ENCODE measurements around the gene ETV2. TPM values are rescaled to one million over a fixed set of nuclear protein-coding genes. Genes with fewer than 3 reads are reported as not detected.

The ETV2 gene, protein sequence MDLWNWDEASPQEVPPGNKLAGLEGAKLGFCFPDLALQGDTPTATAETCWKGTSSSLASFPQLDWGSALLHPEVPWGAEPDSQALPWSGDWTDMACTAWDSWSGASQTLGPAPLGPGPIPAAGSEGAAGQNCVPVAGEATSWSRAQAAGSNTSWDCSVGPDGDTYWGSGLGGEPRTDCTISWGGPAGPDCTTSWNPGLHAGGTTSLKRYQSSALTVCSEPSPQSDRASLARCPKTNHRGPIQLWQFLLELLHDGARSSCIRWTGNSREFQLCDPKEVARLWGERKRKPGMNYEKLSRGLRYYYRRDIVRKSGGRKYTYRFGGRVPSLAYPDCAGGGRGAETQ
- 1.3 to 3.2 TPM (median 2.8 TPM) in 5 replicates for total RNA-seq (2022; extraction: Qiagen RNA extraction)

DNA sequence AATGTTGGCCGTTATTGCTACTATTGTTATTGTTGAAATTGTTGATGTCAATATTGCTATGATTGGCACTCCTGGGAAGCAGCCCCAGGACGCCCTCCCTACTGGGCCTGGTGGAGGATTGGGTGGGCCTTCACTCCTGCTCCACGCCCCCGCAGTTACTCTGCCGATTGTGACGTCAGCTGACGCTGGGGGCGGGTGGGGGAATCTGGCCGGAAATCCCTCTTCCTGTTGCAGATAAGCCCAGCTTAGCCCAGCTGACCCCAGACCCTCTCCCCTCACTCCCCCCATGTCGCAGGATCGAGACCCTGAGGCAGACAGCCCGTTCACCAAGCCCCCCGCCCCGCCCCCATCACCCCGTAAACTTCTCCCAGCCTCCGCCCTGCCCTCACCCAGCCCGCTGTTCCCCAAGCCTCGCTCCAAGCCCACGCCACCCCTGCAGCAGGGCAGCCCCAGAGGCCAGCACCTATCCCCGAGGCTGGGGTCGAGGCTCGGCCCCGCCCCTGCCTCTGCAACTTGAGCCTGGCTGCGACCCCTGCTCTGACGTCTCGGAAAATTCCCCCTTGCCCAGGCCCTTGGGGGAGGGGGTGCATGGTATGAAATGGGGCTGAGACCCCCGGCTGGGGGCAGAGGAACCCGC is at the start of gene ETV2:
Gene ETV2 (plus strand): TSS at position 231 of the 637 bp plus-strand sequence. CDS start 716 bp downstream, outside the sequence.

DNA sequence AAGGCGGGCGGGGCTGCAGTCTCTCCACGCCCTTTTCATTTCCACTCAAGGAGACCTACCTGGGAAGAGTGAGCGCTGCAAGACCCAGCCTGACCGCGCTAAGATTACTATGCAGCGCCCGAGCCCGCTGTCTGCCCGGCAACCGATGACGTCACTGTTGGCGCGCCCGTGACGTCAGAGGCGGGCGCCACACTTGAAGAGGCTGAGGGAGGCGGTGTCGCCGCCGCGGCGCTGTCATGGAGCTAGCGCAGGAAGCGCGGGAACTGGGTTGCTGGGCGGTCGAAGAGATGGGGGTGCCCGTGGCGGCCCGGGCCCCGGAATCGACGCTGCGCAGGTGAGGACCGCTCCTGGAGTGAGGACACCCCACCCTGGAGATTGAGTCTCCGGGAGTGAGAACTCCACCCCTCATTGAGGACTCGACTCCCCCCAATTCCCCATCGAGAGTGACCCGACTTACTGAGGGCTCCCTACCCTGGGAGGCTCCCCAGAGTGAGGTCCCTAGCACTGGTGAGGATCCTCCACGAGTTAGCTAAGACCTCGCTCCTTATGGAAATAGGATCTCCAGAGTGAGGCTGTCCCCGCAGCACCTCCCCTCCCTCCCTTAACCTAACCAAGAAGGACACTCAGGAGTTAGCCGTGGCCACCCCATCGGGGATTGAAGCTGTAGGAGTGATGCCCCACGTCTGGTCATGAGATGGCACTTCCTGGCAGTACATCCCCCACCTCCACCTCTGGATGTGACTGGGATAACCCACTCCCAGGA is 28.8 kb upstream of the ETV2 start, which contains the start of gene HAUS5:
Gene HAUS5 (plus strand): TSS at position 177 of the 763 bp plus-strand sequence. CDS start 60 bp downstream, at position 237.

DNA sequence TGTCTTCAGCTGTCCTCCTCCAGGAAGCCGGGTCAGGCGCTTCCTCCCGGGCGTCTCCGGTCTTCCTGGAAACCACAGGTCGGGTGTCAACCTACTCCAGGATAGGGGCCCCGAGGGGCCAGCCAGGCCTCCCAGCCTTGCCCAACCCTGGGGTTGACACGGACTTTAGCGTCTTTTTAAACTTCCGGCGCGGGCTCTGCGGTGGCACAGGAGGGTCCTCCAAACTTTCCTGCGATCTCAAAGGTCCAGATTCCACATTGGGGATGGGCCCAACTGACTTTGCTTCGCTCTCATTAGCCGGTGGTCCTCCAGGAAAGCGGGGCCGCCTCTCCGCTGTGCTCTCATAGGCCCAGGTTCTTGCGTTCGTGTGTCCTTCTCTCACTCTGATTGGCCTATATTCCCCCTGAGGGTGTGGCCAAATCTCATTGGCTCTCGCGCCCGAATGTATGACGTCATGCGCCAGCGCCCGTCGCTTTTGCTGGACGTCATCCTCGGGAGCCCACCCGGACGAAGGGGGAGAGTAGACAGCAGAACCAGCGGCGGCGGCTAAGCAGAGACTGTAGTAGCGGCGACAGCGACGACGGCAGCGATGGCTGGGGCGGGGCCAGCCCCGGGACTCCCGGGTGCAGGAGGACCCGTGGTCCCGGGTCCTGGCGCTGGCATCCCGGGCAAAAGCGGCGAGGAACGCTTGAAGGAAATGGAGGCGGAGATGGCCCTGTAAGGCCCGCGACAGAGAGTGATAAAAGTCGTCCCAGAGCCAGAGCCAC is 12.8 kb upstream of the ETV2 start, which contains the start of gene RBM42:
Gene RBM42 (plus strand): TSS at position 472 of the 767 bp plus-strand sequence. CDS start 118 bp downstream, at position 590.

DNA sequence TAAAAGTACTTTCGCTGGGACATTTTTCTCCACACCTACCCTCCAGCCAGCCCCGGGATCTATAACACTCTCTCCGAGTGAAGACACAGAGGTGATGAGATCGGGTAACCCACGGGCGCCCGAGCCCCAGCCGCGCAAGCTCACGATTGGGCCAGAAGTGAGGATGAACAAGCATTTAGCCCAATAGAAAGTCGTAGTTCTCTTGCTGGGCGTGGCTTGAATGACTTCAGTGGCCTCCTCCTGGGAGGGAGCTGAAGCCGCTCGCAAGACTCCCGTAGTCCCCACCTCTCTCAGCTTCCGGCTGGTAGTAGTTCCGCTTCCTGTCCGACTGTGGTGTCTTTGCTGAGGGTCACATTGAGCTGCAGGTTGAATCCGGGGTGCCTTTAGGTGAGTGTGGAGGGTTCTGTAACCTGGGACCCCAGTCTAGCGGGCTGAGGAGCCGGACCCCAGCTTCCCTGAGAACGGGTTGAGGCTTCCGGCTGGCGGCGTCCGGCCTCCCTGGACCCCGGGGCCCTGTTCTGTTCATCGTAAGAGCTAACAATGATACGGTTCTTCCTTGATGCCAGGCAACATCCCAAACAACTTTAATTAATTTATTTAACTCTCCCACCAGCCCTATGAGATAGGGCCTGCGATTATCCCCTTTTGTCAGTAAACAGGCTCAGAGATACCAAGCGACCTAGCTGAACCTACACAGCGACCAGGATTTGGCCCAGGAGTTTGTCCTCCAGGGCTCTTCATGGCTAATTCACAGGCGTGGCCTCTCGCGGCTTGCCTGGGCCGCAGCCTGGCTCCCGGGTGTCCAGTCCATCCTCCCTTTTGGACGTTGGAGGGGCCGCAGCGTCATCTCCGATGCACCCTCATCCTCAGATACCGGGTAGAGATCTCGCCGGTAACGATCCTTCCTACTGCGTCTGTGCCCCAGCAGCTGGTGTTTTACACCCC is 6.7 kb downstream of the ETV2 start, which contains the start of gene COX6B1:
Gene COX6B1 (plus strand): TSS at position 307 of the 945 bp plus-strand sequence. CDS start 2,921 bp downstream, outside the sequence.

DNA sequence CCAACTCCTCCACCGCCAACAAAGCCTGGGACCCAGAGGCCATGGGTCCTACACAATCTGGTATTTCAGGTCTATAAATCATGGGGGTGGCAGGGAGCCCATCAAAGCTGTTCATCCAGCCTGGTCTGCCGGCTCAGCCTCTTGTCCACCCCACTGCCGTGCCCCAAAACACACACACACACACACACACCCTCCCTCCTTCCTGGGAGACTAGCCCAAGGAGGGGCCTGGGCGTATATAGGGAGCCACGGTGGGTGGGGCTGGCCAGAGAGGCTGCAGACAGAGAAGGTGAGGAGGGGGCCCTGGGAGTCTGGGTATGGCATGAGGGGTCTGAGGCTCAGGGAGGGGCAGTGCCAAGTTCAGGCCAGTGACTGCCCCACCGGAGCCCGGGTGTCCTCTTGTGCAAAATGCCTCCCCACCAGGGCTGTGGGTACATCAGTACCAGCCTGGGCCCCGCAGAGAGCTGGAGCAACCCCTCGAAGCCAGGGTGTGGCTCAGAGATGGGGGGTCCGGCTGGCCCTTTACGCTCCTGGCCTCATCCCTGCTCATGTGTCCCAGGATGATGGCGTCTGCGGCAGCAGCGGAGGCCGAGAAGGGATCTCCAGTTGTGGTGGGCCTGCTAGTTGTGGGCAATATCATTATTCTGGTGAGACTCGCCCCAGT is 24.8 kb downstream of the ETV2 start, which contains the start of gene UPK1A:
Gene UPK1A (plus strand): TSS at position 267 of the 663 bp plus-strand sequence. CDS start 296 bp downstream, at position 563.

Other genes with a start within 250 kb of the ETV2 start
- gene FFAR2, start 193.5 kb upstream of the ETV2 start, total RNA-seq (2022; extraction: Qiagen RNA extraction), result 0.03 to 0.06 TPM (median 0.04 TPM) in 4 of 5 replicates, not detected in the other
- not detected in 5 replicates for gene KRTDAP, start 151.3 kb upstream of the ETV2 start, total RNA-seq (2022; extraction: Qiagen RNA extraction)
- 31.6 to 41.1 TPM (median 36.7 TPM) in 5 replicates for gene DMKN, start 128.1 kb upstream of the ETV2 start, total RNA-seq (2022; extraction: Qiagen RNA extraction)
- 2.9 to 4.4 TPM (median 3.9 TPM) in 5 replicates for gene SBSN, start 113.4 kb upstream of the ETV2 start, total RNA-seq (2022; extraction: Qiagen RNA extraction)
- 0.07 to 0.26 TPM (median 0.09 TPM) in 5 replicates for gene GAPDHS, start 108.3 kb upstream of the ETV2 start, total RNA-seq (2022; extraction: Qiagen RNA extraction)
- gene TMEM147, start 96.1 kb upstream of the ETV2 start, total RNA-seq (2022; extraction: Qiagen RNA extraction), result 352 to 413 TPM (median 378 TPM) in 5 replicates
- gene ATP4A, start 78.1 kb upstream of the ETV2 start, total RNA-seq (2022; extraction: Qiagen RNA extraction), result 0.02 to 0.19 TPM (median 0.08 TPM) in 4 of 5 replicates, not detected in the other
- not detected in 5 replicates for gene PMIS2, start 55.6 kb upstream of the ETV2 start, total RNA-seq (2022; extraction: Qiagen RNA extraction)
- 10.6 to 18.6 TPM (median 15.8 TPM) in 5 replicates for gene HAUS5, start 29.0 kb upstream of the ETV2 start, total RNA-seq (2022; extraction: Qiagen RNA extraction)
- gene RBM42, start 12.7 kb upstream of the ETV2 start, total RNA-seq (2022; extraction: Qiagen RNA extraction), result 142 to 206 TPM (median 203 TPM) in 5 replicates
- 1,250 to 1,794 TPM (median 1,275 TPM) in 5 replicates for gene COX6B1, start 6.6 kb downstream of the ETV2 start, total RNA-seq (2022; extraction: Qiagen RNA extraction)
- 0.47 to 1.2 TPM (median 0.97 TPM) in 5 replicates for gene UPK1A, start 24.8 kb downstream of the ETV2 start, total RNA-seq (2022; extraction: Qiagen RNA extraction)
- not detected in 5 replicates for gene ZBTB32, start 62.8 kb downstream of the ETV2 start, total RNA-seq (2022; extraction: Qiagen RNA extraction)
- 35.9 to 63.5 TPM (median 60.7 TPM) in 5 replicates for gene KMT2B, start 76.3 kb downstream of the ETV2 start, total RNA-seq (2022; extraction: Qiagen RNA extraction)
- 9.6 to 14.5 TPM (median 11.2 TPM) in 5 replicates for gene IGFLR1, start 100.7 kb downstream of the ETV2 start, total RNA-seq (2022; extraction: Qiagen RNA extraction)
- gene U2AF1L4, start 103.7 kb downstream of the ETV2 start, total RNA-seq (2022; extraction: Qiagen RNA extraction), result 23.2 to 30.8 TPM (median 26.5 TPM) in 5 replicates
- 255 to 313 TPM (median 263 TPM) in 5 replicates for gene PSENEN, start 103.9 kb downstream of the ETV2 start, total RNA-seq (2022; extraction: Qiagen RNA extraction)
- gene LIN37, start 106.8 kb downstream of the ETV2 start, total RNA-seq (2022; extraction: Qiagen RNA extraction), result 19.1 to 28.1 TPM (median 22.8 TPM) in 5 replicates
- 0.24 to 0.39 TPM (median 0.34 TPM) in 4 of 5 replicates, not detected in the other for gene HSPB6, start 115.3 kb downstream of the ETV2 start, total RNA-seq (2022; extraction: Qiagen RNA extraction)
- gene PROSER3, start 116.4 kb downstream of the ETV2 start, total RNA-seq (2022; extraction: Qiagen RNA extraction), result 20.3 to 35.5 TPM (median 32.5 TPM) in 5 replicates
- 3.0 to 10.3 TPM (median 6.4 TPM) in 5 replicates for gene ARHGAP33, start 133.8 kb downstream of the ETV2 start, total RNA-seq (2022; extraction: Qiagen RNA extraction)
- 0.12 to 0.46 TPM (median 0.16 TPM) in 5 replicates for gene PRODH2, start 171.1 kb downstream of the ETV2 start, total RNA-seq (2022; extraction: Qiagen RNA extraction)
- gene NPHS1, start 210.8 kb downstream of the ETV2 start, total RNA-seq (2022; extraction: Qiagen RNA extraction), result 0.38 to 0.70 TPM (median 0.45 TPM) in 5 replicates
- gene KIRREL2, start 215.2 kb downstream of the ETV2 start, total RNA-seq (2022; extraction: Qiagen RNA extraction), result 0.37 to 0.65 TPM (median 0.52 TPM) in 5 replicates
- 71.0 to 103 TPM (median 96.5 TPM) in 5 replicates for gene APLP1, start 226.8 kb downstream of the ETV2 start, total RNA-seq (2022; extraction: Qiagen RNA extraction)